ENCODE data around the gene RASGRP1. TPM values are rescaled to one million over a fixed set of nuclear protein-coding genes. Genes with fewer than 3 reads are reported as not detected.
A peak's percentile ranks its signal among the peaks of the same experiment; 100 is the strongest.

Gene RASGRP1
- total RNA-seq, 1 experiment from 2014 or later: 0.39 TPM

GRCh38 chr15:38458646-38459045 is 106.0 kb downstream of the RASGRP1 start:
- Histone ChIP-seq H3K4me2 (no peak overlapping the region), H3K9me2 (ENCODE audit: insufficient read depth) (no peaks in the 10 kb centered on the region), H3K4me1 (replicated peaks; ENCODE audit: insufficient read depth) (peaks cover 10% of the 10 kb centered on the region), H3K27ac (no peak overlapping the region), H4K20me1 (ENCODE audit: insufficient read depth) (peaks cover 4% of the 10 kb centered on the region), H3K27me3 (ENCODE audit: insufficient read depth, low read depth) (no peaks in the 10 kb centered on the region), H3K79me2 (ENCODE audit: low read depth) (peaks cover 62% of the 10 kb centered on the region), H2AFZ (no peak overlapping the region), H3K9me3 (ENCODE audit: insufficient read depth, low read depth) (no peaks in the 10 kb centered on the region), H3K4me3 (no peak overlapping the region), H3F3A (ENCODE audit: insufficient read depth, low read depth) (peaks cover 8% of the 10 kb centered on the region; the same call in 1 of the 2 replicates), H3K36me3 (ENCODE audit: low read depth) (no peaks in the 10 kb centered on the region)
- DNase-seq: no peak
- intact Hi-C loops (cut with micrococcal nuclease; ENCODE audit: unreplicated experiment): no loop called here
- no TSS peak for BruUV-seq (replicated peaks)
- TF ChIP-seq EZH2 (IDR thresholded peaks at IDR 0.05; ENCODE audit: low read depth) (no peak), CTCF (conservative IDR thresholded peaks at IDR 0.05) (no peak)
- ChIA-PET CTCF (no interaction called here), POLR2A (ENCODE audit: unreplicated experiment) (no interaction called here)

GRCh38 chr15:38455092-38455491 is 109.5 kb downstream of the RASGRP1 start:
- Histone ChIP-seq H3K36me3 (ENCODE audit: low read depth) (no peaks in the 10 kb centered on the region), H3F3A (ENCODE audit: insufficient read depth, low read depth) (peaks cover 8% of the 10 kb centered on the region; the same call in 1 of the 2 replicates), H3K4me3 (peak overlapping the region; percentile 67), H3K9me3 (ENCODE audit: insufficient read depth, low read depth) (no peaks in the 10 kb centered on the region), H4K20me1 (ENCODE audit: insufficient read depth) (no peaks in the 10 kb centered on the region; the same call in 1 of the 2 replicates), H3K4me2 (peak overlapping the region; percentile 98), H2AFZ (peak overlapping the region; percentile 81), H3K27me3 (ENCODE audit: insufficient read depth, low read depth) (no peaks in the 10 kb centered on the region), H3K79me2 (ENCODE audit: low read depth) (peaks cover 43% of the 10 kb centered on the region), H3K4me1 (replicated peaks; ENCODE audit: insufficient read depth) (peaks cover 16% of the 10 kb centered on the region), H3K9me2 (ENCODE audit: insufficient read depth) (no peaks in the 10 kb centered on the region), H3K27ac (0 out of 2 replicates have a peak overlapping the region, but pooled peaks have one; percentile 71)
- no peak for TF ChIP-seq EZH2 (IDR thresholded peaks at IDR 0.05; ENCODE audit: low read depth)
- TF ChIP-seq CTCF (conservative IDR thresholded peaks at IDR 0.05): no peak
- no TSS peak for BruUV-seq (replicated peaks)
- ChIA-PET CTCF (interaction anchor here (1.6 to 2.2 kb wide), 2 partner anchors 15 to 244 kb away, joined by 4 to 10 read pairs; no protein-coding TSS in a partner anchor), POLR2A (ENCODE audit: unreplicated experiment) (interaction anchor here (2.0 kb wide), 1 partner anchor 15 kb away, joined by 10 read pairs; no protein-coding TSS in a partner anchor)
- intact Hi-C loops (cut with micrococcal nuclease; ENCODE audit: unreplicated experiment): no loop called here
- DNase-seq: no peak

- Histone ChIP-seq H3K9me3 (ENCODE audit: insufficient read depth, low read depth) (no peaks in the 10 kb centered on the region), H3K9me2 (ENCODE audit: insufficient read depth) (no peaks in the 10 kb centered on the region), H3K27me3 (ENCODE audit: insufficient read depth, low read depth) (no peaks in the 10 kb centered on the region), H3F3A (ENCODE audit: insufficient read depth, low read depth) (peaks cover 8% of the 10 kb centered on the region; the same call in 1 of the 2 replicates), H3K4me2 (peak overlapping the region; percentile 98), H2AFZ (peak overlapping the region; percentile 81), H3K4me1 (replicated peaks; ENCODE audit: insufficient read depth) (peaks cover 16% of the 10 kb centered on the region), H4K20me1 (ENCODE audit: insufficient read depth) (no peaks in the 10 kb centered on the region; the same call in 1 of the 2 replicates), H3K27ac (peak overlapping the region; percentile 71), H3K4me3 (peak overlapping the region; percentile 67), H3K79me2 (ENCODE audit: low read depth) (peaks cover 39% of the 10 kb centered on the region), H3K36me3 (ENCODE audit: low read depth) (no peaks in the 10 kb centered on the region)
- no peak for DNase-seq
- BruUV-seq (replicated peaks): no TSS peak
- POLR2A ChIA-PET (ENCODE audit: unreplicated experiment): interaction anchor here (2.0 kb wide), 1 partner anchor 14 kb away, joined by 10 read pairs; no protein-coding TSS in a partner anchor
- intact Hi-C loops (cut with micrococcal nuclease; ENCODE audit: unreplicated experiment): no loop called here
- TF ChIP-seq CTCF (conservative IDR thresholded peaks at IDR 0.05) (no peak), EZH2 (IDR thresholded peaks at IDR 0.05; ENCODE audit: low read depth) (no peak)
- CTCF ChIA-PET: interaction anchor here (1.6 to 2.2 kb wide), 2 partner anchors 14 to 244 kb away, joined by 4 to 10 read pairs; no protein-coding TSS in a partner anchor
Observed at GRCh38 chr15:38454696-38455090, 109.9 kb downstream of the RASGRP1 start.

Measured in PC-9 (cell line).